GM23338 (cell line): Measurements from ENCODE around the gene CYBA. TPM values are rescaled to one million over a fixed set of nuclear protein-coding genes. Genes with fewer than 3 reads are reported as not detected.

Experiments
- ATAC-seq: fragments of 200-7000 bp; cut with Tn5 transposase; 3 replicates; pipeline ENCODE4 v1.9.1; 2020
- DNase-seq: peaks from one replicate; pipeline ENCODE4 v3.0.0-alpha.2; 2015; ENCODE audit warnings: low spot score
- H2AFZ ChIP-seq: fragments of 200-600 bp; sonication (generic); 2 replicates; pipeline ENCODE4 v1.8.0; 2016; ENCODE audit warnings: antibody characterized with exemption, mild to moderate bottlenecking, moderate library complexity
- H3F3A ChIP-seq: fragments of 200-600 bp; sonication (generic); replicated peaks from 2 replicates; pipeline ENCODE4 v1.8.0; 2017; ENCODE audit warnings: antibody characterized with exemption, mixed run types, low read depth
- H3K27ac ChIP-seq: fragments of 200-600 bp; sonication (generic); 2 replicates; pipeline ENCODE4 v1.6.1; 2016; ENCODE audit warnings: low read depth
- H3K27me3 ChIP-seq: fragments of 200-600 bp; sonication (generic); 2 replicates; pipeline ENCODE4 v1.8.0; 2016; ENCODE audit warnings: mild to moderate bottlenecking, mixed run types, moderate library complexity; ENCODE audit not compliant: insufficient read depth
- H3K36me3 ChIP-seq: fragments of 200-600 bp; sonication (generic); 2 replicates; pipeline ENCODE4 v1.8.0; 2016; ENCODE audit warnings: mild to moderate bottlenecking; ENCODE audit not compliant: insufficient read depth
- H3K4me1 ChIP-seq: fragments of 200-600 bp; sonication (generic); 2 replicates; pipeline ENCODE4 v1.8.0; 2016; ENCODE audit warnings: mild to moderate bottlenecking, moderate library complexity; ENCODE audit not compliant: insufficient read depth
- H3K4me2 ChIP-seq: fragments of 200-600 bp; sonication (generic); 2 replicates; pipeline ENCODE4 v1.7.1; 2017; ENCODE audit warnings: mixed run types
- H3K4me3 ChIP-seq: fragments of 200-600 bp; sonication (generic); 2 replicates; pipeline ENCODE4 v1.6.1; 2016; ENCODE audit warnings: mixed run types
- H3K79me2 ChIP-seq: fragments of 200-600 bp; sonication (generic); replicated peaks from 2 replicates; pipeline ENCODE4 v1.8.0; 2017; ENCODE audit warnings: mild to moderate bottlenecking; ENCODE audit not compliant: insufficient read depth
- H3K9me2 ChIP-seq: fragments of 200-600 bp; sonication (generic); 2 replicates; pipeline ENCODE4 v1.8.0; 2017; ENCODE audit not compliant: insufficient read depth
- H4K20me1 ChIP-seq: fragments of 200-600 bp; sonication (generic); replicated peaks from 2 replicates; pipeline ENCODE4 v1.8.0; 2017; ENCODE audit warnings: mild to moderate bottlenecking; ENCODE audit not compliant: insufficient read depth
- H3K27ac Mint-ChIP-seq: 2 replicates; pipeline ENCODE4 v1.8.0; 2020; ENCODE audit warnings: inconsistent platforms, mild to moderate bottlenecking, moderate library complexity, mixed read lengths
- H3K27me3 Mint-ChIP-seq: 3 replicates; pipeline ENCODE4 v1.8.0; 2022; ENCODE audit warnings: low read depth, mild to moderate bottlenecking, moderate library complexity, mixed read lengths, inconsistent platforms; ENCODE audit not compliant: insufficient read depth, poor library complexity
- H3K36me3 Mint-ChIP-seq: 3 replicates; pipeline ENCODE4 v1.8.0; 2021; ENCODE audit warnings: low read depth, mild to moderate bottlenecking, inconsistent platforms, moderate library complexity, mixed read lengths
- H3K4me1 Mint-ChIP-seq: 3 replicates; pipeline ENCODE4 v1.8.0; 2020; ENCODE audit warnings: mild to moderate bottlenecking, inconsistent platforms, mixed read lengths
- H3K4me3 Mint-ChIP-seq: 3 replicates; pipeline ENCODE4 v1.8.0; 2021; ENCODE audit warnings: moderate library complexity, mild to moderate bottlenecking, inconsistent platforms, mixed read lengths
- H3K9me3 Mint-ChIP-seq: 3 replicates; pipeline ENCODE4 v1.8.0; 2020; ENCODE audit warnings: moderate library complexity, mild to moderate bottlenecking, inconsistent platforms, mixed read lengths
- CREB1 ChIP-seq: fragments of 250-450 bp; sonication (Bioruptor Pico); IDR thresholded peaks from 2 replicates; pipeline ENCODE4 v1.5.0; 2020; ENCODE audit warnings: low read depth, mild to moderate bottlenecking, moderate library complexity
- CTCF ChIP-seq, 2 experiments: fragments of 200-600 bp in 1 of 2; sonication (generic) in 1 of 2; conservative IDR thresholded peaks; 2 replicates each; pipeline versions ENCODE4 v1.5.1 to v1.6.1; 2016 to 2017; ENCODE audit warnings: antibody characterized with exemption in 2 of 2, low read depth in 2 of 2, mild to moderate bottlenecking in 2 of 2, moderate library complexity in 1 of 2
- ETS1 ChIP-seq: IDR thresholded peaks from 2 replicates; pipeline ENCODE4 v1.6.1; 2016; ENCODE audit warnings: antibody characterized with exemption
- EZH2 ChIP-seq: fragments of 200-600 bp; sonication (generic); IDR thresholded peaks from one replicate; pipeline ENCODE4 v1.8.0; 2017; ENCODE audit warnings: antibody characterized with exemption, mild to moderate bottlenecking, low read depth; ENCODE audit not compliant: unreplicated experiment
- EZH2phosphoT487 ChIP-seq: fragments of 200-600 bp; sonication (generic); IDR thresholded peaks from one replicate; pipeline ENCODE4 v1.8.1; 2018; ENCODE audit warnings: antibody characterized with exemption; ENCODE audit not compliant: unreplicated experiment
- JUNB ChIP-seq: IDR thresholded peaks from one replicate; pipeline ENCODE4 v1.6.1; 2016; ENCODE audit warnings: antibody characterized with exemption; ENCODE audit not compliant: unreplicated experiment
- NANOG ChIP-seq: IDR thresholded peaks from 2 replicates; pipeline ENCODE4 v1.6.1; 2016; ENCODE audit warnings: antibody characterized with exemption, borderline replicate concordance
- POLR2AphosphoS5 ChIP-seq: IDR thresholded peaks from 2 replicates; pipeline ENCODE4 v1.6.1; 2016; ENCODE audit warnings: antibody characterized with exemption, low read depth
- REST ChIP-seq: IDR thresholded peaks from one replicate; pipeline ENCODE4 v1.6.1; 2018; ENCODE audit warnings: antibody characterized with exemption; ENCODE audit not compliant: unreplicated experiment
- STAT1 ChIP-seq: IDR thresholded peaks from one replicate; pipeline ENCODE4 v1.6.1; 2016; ENCODE audit warnings: antibody characterized with exemption; ENCODE audit not compliant: unreplicated experiment
- ZNF114 ChIP-seq: fragments of 250-450 bp; sonication (Bioruptor Pico); IDR thresholded peaks from 2 replicates; pipeline ENCODE4 v1.5.0; 2020; ENCODE audit warnings: mild to moderate bottlenecking, moderate library complexity
- ZNF331 ChIP-seq: fragments of 250-450 bp; sonication (Bioruptor Pico); IDR thresholded peaks from 2 replicates; pipeline ENCODE4 v1.5.0; 2020; ENCODE audit warnings: low read depth, mild to moderate bottlenecking, moderate library complexity
- ZNF462 ChIP-seq: fragments of 250-450 bp; sonication (Bioruptor Pico); IDR thresholded peaks from 2 replicates; pipeline ENCODE4 v1.5.0; 2020; ENCODE audit warnings: mild to moderate bottlenecking, moderate library complexity
- polyA plus RNA-seq: library from polyadenylated mRNA; unstranded; fragments of >200 nt; fragmentation: Nextera tagmentation; extraction: Ambion mirVana; gene quantifications from 2 replicates; pipeline ENCODE4 v1.2.1, GENCODE V29; 2016
- total RNA-seq: library from RNA; depleted of rRNA; stranded (reverse); fragments of >200 nt; shearing (Covaris generic); gene quantifications from 2 replicates; pipeline ENCODE4 v1.2.3, GENCODE V29; 2014

CYBA gene
- total and polyA plus RNA-seq, 2 experiments from 2014 or later, result 275 to 281 TPM

- H3K4me1 Mint-ChIP-seq, result peaks cover 3% of the 10 kb centered on the region; the same call in 2 of the 3 replicates
- no peak overlapping the region for H3K4me2 ChIP-seq
- no peaks in the 10 kb centered on the region for H3K9me3 Mint-ChIP-seq
- H3K79me2 ChIP-seq, result no peaks in the 10 kb centered on the region
- no peak overlapping the region for H2AFZ ChIP-seq
- no peak for TF ChIP-seq CTCF (conservative IDR thresholded peaks at IDR 0.05; ENCODE audit: low read depth in 2 of 2)
- no peak for TF ChIP-seq ZNF331 (CRISPR knock-in tag)
- TF ChIP-seq ZNF462, result no peak
- no peak for TF ChIP-seq ETS1
- no peak for TF ChIP-seq EZH2
- TF ChIP-seq CREB1 (CRISPR knock-in tag), result no peak
- no peak for TF ChIP-seq STAT1
- TF ChIP-seq NANOG, result no peak
- TF ChIP-seq REST, result no peak
- no peak for TF ChIP-seq ZNF114 (CRISPR knock-in tag)
- TF ChIP-seq POLR2AphosphoS5, result no peak
- no peak for TF ChIP-seq EZH2phosphoT487
- TF ChIP-seq JUNB, result no peak
- no peaks in the 10 kb centered on the region for H4K20me1 ChIP-seq
- H3K27ac ChIP-seq, result no peak overlapping the region
- H3K27me3 Mint-ChIP-seq, result peaks cover 6% of the 10 kb centered on the region
- no peak overlapping the region for H3K4me3 ChIP-seq
- no peaks in the 10 kb centered on the region for H3F3A ChIP-seq
- H3K9me2 ChIP-seq, result no peaks in the 10 kb centered on the region
- no peaks in the 10 kb centered on the region for H3K27me3 ChIP-seq
- H3K36me3 Mint-ChIP-seq, result no peaks in the 10 kb centered on the region
- H3K27ac Mint-ChIP-seq, result no peak overlapping the region
- no peak overlapping the region for H3K4me3 Mint-ChIP-seq
- H3K36me3 ChIP-seq, result no peaks in the 10 kb centered on the region
- H3K4me1 ChIP-seq, result no peaks in the 10 kb centered on the region
- DNase-seq, result no peak
- ATAC-seq, result no peak; the same call in 2 of the 3 replicates
Measured at GRCh38 chr16:88693420-88694177, 42.7 kb upstream of the CYBA start.
